Measurements from ENCODE around the gene LMAN2L. TPM values are rescaled to one million over a fixed set of nuclear protein-coding genes. Genes with fewer than 3 reads are reported as not detected.

The LMAN2L gene
- total RNA-seq, 2 donors from 2014 or later: 6.6 to 7.8 TPM

GRCh38 chr2:96757477-96757860 lies 17.6 kb upstream of the LMAN2L start:
- DNase-seq (no peak), ATAC-seq (no peak)
- H3K9me3 ChIP-seq: no peaks in the 10 kb centered on the region
- WGBS, 2 donors: 93 to 95% methylated on average over 5 to 6 of the region's 6 CpGs
- H3K4me3 ChIP-seq: no peak overlapping the region
- H3K27ac ChIP-seq: no peak overlapping the region
- H3K4me1 ChIP-seq: peaks cover 22% of the 10 kb centered on the region
- no peak for TF ChIP-seq POLR2A (IDR thresholded peaks at IDR 0.05)
- TF ChIP-seq, protein P1, sequence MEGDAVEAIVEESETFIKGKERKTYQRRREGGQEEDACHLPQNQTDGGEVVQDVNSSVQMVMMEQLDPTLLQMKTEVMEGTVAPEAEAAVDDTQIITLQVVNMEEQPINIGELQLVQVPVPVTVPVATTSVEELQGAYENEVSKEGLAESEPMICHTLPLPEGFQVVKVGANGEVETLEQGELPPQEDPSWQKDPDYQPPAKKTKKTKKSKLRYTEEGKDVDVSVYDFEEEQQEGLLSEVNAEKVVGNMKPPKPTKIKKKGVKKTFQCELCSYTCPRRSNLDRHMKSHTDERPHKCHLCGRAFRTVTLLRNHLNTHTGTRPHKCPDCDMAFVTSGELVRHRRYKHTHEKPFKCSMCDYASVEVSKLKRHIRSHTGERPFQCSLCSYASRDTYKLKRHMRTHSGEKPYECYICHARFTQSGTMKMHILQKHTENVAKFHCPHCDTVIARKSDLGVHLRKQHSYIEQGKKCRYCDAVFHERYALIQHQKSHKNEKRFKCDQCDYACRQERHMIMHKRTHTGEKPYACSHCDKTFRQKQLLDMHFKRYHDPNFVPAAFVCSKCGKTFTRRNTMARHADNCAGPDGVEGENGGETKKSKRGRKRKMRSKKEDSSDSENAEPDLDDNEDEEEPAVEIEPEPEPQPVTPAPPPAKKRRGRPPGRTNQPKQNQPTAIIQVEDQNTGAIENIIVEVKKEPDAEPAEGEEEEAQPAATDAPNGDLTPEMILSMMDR (IDR thresholded peaks at IDR 0.05): no peak
- H3K27me3 ChIP-seq: no peaks in the 10 kb centered on the region
- no peaks in the 10 kb centered on the region for H3K36me3 ChIP-seq (replicated peaks in 1 of 2; ENCODE audit: insufficient read depth in 1 of 2, low read depth in 2 of 2)
- intact Hi-C loops (cut with DNase I): no loop called here

GRCh38 chr2:96756788-96757476 lies 17.1 kb upstream of the LMAN2L start:
- intact Hi-C loops (cut with DNase I): no loop called here
- H3K9me3 ChIP-seq: no peaks in the 10 kb centered on the region
- peaks cover 17% of the 10 kb centered on the region for H3K4me1 ChIP-seq
- no peaks in the 10 kb centered on the region for H3K36me3 ChIP-seq (replicated peaks in 1 of 2; ENCODE audit: insufficient read depth in 1 of 2, low read depth in 2 of 2)
- no peaks in the 10 kb centered on the region for H3K27me3 ChIP-seq
- WGBS, 2 donors: 87 to 88% methylated on average over 5 of the region's 5 CpGs
- no peak for ATAC-seq
- H3K27ac ChIP-seq: no peak overlapping the region
- DNase-seq: no peak
- no peak overlapping the region for H3K4me3 ChIP-seq
- TF ChIP-seq POLR2A (IDR thresholded peaks at IDR 0.05): no peak

DNA sequence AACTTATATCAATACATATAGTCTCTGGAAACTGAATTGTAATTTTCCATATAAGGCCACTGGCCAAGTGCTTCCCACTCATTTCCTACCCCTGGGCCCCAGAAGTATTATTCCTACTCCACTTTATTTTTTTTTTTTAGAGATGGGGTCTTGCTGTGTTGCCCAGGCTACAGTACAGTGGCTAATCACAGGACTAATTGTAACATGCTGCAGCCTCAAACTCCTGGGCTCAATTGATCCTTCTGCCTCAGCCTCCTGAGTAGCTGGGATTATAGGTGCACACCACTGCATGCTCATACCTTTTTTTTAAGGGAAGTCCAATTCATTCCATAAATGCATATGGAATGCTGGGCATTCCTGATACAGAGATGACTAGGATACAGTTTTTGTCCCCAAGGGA lies 14.5 kb upstream of the LMAN2L start:
- Histone ChIP-seq H3K9me3 (no peaks in the 10 kb centered on the region), H3K27me3 (no peaks in the 10 kb centered on the region), H3K36me3 (replicated peaks in 1 of 2; ENCODE audit: insufficient read depth in 1 of 2, low read depth in 2 of 2) (no peaks in the 10 kb centered on the region), H3K27ac (no peak overlapping the region), H3K4me3 (no peak overlapping the region), H3K4me1 (no peaks in the 10 kb centered on the region)
- DNase-seq (no peak), ATAC-seq (no peak)
- intact Hi-C loops (cut with DNase I): no loop called here
- TF ChIP-seq, protein P1 (IDR thresholded peaks at IDR 0.05): no peak
- TF ChIP-seq POLR2A (IDR thresholded peaks at IDR 0.05): no peak

DNA sequence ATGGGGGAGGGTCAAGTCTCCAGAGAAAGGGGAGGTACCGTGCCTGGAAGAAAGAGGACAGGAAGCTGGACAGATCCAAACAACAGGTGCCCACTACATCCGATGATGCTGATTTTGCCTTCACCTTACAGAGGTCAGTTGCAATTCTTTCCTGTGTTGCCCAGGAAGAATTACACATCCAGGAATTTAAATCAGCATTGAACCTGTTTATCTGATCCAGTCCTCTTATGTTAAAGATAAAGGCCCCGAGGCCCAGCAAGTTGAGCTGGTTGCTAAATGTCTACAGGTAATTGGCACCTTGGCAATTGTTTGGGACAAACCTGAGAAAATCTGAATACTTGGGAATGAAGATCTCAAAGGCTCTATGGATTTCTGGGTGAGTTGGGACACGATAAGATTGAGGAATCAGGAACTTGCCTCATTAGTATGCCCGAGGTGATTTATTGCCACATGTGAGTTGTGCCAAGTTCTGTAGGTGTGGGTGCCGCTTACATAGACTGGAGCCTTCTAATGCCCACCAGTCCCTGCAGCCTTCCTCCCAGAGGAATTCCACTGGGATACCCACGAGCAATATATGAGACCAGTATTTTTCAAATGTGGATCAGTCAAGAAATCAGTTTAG lies 13.9 kb upstream of the LMAN2L start:
- H3K27ac ChIP-seq: peak overlapping the region in 1 of 4 donors; percentile 29
- TF ChIP-seq, protein P1 (IDR thresholded peaks at IDR 0.05): no peak
- no peak for TF ChIP-seq POLR2A (IDR thresholded peaks at IDR 0.05)
- WGBS, 2 donors: 43 to 47% methylated on average over 7 of the region's 7 CpGs
- H3K9me3 ChIP-seq: no peaks in the 10 kb centered on the region
- intact Hi-C loops (cut with DNase I): no loop called here
- no peaks in the 10 kb centered on the region for H3K4me1 ChIP-seq
- no peak for DNase-seq
- H3K36me3 ChIP-seq (replicated peaks in 1 of 2; ENCODE audit: insufficient read depth in 1 of 2, low read depth in 2 of 2): no peaks in the 10 kb centered on the region
- H3K27me3 ChIP-seq: no peaks in the 10 kb centered on the region
- no peak overlapping the region for H3K4me3 ChIP-seq
- ATAC-seq: peak; percentile 27

DNA sequence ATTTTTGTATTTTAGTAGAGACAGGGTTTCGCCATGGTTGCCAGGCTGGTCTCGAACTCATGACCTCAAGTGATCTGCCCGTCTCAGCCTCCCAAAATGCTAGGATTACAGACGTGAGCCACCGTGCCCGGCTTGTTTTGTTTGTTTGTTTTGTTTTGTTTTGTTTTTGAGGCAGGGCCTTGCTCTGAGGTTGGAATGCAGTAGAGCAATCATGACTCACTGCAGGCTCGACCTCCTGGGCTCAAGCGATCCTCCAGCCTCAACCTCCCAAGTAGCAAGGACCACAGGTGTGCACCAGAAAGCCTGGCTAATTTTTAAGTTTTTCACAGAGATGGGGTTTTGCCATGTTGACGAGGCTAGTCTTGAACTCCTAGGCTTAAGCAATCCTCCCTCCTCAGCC lies 11.9 kb upstream of the LMAN2L start:
- intact Hi-C loops (cut with DNase I): no loop called here

More for the DNA sequence above, 11.9 kb upstream of the LMAN2L start:
- TF ChIP-seq, protein P1 (IDR thresholded peaks at IDR 0.05): no peak
- TF ChIP-seq POLR2A (IDR thresholded peaks at IDR 0.05): no peak
- Histone ChIP-seq H3K4me3 (no peak overlapping the region), H3K36me3 (replicated peaks in 1 of 2; ENCODE audit: insufficient read depth in 1 of 2, low read depth in 2 of 2) (no peaks in the 10 kb centered on the region), H3K9me3 (no peaks in the 10 kb centered on the region), H3K4me1 (peaks cover 15% of the 10 kb centered on the region), H3K27ac (no peak overlapping the region), H3K27me3 (no peaks in the 10 kb centered on the region)
- WGBS, 2 donors: 88 to 92% methylated on average over 9 of the region's 9 CpGs
- no peak for DNase-seq
- ATAC-seq: no peak

Data from body of pancreas (tissue), 4 donors.